NCI-H345 treated with DMSO at 0.1 percent for 48 hours (cell line): ENCODE measurements around the gene CSTPP1.
"Not testable (repeated sequence)": the region's sequence is repeated elsewhere in the genome, so short reads cannot be mapped to it uniquely, and the experiment has no call there.

ENCODE experiments used
- DNase-seq: peaks from one replicate; lab custom pipeline; 2025; ENCODE audit not compliant: unreplicated experiment; lab: John Stamatoyannopoulos, UW

CSTPP1 gene

DNA sequence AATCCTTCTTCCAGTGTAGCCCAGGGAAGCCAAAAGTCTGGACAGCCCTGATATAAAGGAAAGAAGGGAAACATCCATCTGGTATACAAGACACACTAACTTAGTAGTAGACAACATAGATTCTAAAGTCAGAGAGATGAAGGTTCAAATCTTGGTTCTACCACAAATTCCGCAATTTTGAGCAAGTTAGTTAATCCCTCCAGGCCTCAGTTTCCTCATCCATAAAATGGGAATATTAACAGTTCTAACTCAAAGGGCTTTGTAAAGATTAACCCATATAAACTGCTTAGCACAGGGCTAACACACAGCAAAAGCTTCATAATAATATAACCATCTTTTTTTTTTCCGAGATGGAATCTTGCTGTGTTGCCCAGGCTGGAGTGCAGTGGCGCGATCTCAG is 29.0 kb upstream of the CSTPP1 start:
- DNase-seq: no peak

DNA sequence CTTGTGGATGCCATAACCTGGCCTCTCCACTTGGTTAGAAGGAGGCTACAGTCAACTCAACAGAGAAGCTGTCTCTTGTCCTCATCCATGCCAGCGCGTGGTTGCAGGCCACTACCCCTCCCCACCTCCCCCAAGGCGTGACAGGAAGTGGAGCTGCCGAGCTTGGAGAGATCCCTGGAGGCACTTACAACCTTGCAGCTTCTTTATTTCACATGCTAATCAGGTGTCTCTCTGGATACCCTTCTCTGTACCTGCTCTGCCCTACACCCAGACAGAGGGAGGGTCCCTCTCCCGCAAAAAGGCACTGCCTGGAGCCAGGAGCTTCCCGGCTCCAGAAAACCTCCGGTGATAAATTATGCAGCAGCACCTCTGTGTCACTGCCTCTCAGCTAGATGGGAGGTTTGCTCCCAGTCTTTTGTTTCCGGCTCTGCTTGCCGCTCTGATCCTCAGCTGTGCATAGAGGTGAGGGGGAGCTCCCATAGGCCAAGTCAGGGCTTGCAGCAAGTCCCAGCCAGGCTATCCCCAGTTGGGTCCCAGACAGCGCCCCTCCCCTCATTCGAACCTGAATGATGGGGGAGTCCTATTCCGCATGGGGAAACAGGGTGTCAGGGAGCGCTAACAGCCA is 23.9 kb upstream of the CSTPP1 start:
- peak; percentile 75 for DNase-seq

DNA sequence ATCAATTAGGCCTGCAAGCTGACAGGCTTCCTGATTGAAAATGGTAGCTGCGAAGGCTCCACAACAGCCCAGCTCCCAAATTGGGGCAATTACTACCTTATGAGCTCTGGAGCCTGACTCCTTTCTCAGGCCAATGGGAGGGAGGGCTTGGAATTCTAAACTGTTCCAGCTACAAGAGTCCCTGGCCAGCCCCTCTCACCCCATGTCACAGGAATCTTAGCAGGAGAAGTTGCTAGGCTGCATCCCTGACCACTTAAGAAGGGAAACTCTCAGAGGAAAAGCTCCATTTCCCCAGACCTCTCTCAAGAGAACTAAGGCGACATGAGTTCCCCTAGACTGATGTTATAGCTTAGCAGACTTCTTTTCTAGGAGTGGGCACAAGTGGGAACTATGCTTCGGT is 23.1 kb upstream of the CSTPP1 start:
- no peak for DNase-seq

DNA sequence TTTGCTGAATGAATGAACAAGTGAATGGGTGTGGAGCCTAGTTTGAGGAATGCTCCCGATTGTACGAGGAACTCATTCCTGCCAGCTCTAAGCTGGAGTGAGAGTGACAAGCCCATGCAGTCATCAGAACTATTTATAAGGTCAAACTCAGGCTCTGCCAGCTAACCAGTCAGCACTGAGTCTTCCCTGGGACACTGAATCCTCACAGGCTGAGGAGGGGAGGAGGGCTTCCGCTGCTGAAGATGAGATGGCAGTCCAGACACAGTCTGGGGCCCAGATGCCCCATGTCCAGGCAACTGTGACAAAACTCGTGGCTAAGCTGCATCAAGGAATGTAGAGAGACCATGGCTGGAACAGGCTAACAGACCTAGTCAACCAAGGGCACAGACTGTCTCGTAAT is 22.2 kb upstream of the CSTPP1 start:
- no peak for DNase-seq

DNA sequence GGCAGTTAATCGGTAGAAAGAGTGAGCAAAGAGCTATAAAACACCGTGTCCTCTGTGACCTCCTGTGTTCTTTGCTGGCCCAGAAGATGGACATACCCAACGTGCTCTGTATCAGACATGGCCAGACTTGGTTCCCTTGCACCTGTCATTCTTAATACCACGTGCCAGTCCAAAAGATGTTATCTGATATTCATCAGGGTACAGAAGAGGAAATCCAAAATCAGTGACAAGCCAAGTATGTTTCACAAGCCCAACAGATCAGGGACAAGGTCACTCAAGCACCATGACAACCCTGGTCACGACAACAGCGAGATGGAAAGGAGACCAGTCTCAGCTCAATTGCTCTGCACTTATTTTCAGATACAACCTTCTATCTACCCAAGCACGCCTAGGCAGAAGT is 21.7 kb upstream of the CSTPP1 start:
- DNase-seq: no peak

DNA sequence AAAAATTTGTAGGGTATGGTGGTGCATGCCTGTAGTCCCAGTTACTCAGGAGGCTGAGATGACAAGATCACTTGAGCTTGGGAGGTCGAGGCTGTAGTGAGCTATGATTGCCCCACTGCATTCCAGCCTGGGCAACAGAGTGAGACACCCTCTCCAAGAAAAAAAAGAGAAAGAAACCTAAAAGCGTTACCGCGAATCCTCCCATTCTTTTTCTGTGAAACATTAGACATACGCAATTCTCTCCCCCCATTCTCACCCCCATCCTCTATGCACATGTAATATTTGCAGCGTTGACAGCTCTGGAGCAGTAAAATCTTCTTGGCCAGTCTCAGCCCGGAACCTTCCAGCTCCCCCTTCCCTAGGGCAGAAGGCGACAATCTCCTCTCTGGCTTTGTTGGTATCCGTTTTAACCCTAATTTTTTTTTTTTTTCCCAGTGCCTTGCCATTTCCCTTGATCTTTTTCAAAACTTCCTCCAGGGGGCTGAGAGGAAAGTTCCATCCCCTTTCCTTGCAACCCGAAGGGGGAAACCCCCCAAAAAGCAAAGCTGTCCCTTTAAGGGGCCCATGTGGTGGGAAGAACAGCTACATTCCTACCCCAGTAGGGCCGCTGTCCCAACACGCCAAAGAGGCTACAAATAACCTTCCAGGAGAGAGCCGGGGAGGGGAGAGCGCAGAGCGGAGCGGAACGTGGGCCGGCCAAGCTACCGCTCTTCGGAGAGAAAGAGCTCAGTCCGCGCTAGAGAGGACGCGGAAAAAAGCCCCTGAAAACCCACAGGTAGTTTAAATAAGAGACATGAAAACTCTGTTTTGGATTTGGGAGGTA is 20.1 kb upstream of the CSTPP1 start:
- no peak for DNase-seq

DNA sequence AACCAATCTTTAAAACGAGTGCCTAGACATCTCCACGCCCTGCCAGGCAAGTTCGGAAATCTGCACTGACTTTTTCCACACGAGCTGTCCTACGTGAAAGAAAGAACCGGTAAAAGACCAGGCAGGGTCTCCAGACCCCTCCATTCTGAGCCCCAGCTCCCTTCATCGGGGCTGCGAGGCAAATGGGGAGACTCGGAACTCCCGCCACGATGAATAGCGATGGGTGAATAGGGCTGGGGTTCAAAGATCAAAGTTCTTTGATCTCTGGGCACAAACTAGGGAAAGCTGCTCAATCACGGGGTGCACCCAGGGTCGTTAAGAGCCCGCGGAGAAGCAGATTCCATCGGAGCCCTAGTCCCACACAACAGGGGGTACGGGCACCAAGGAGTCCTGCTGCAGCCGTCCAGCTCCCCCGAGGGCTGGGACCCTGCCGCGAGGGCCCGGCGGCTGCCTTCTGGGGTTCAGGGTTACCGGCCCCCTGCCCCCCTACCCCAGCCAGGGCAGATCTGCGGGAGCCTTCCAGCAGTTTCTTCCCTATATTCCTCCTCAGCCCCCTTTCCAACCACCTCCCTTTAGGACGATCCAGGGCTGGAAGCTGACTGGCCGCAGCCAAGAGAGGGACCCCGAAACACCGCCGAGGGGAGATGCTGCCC is 19.3 kb upstream of the CSTPP1 start:
- DNase-seq: no peak

DNA sequence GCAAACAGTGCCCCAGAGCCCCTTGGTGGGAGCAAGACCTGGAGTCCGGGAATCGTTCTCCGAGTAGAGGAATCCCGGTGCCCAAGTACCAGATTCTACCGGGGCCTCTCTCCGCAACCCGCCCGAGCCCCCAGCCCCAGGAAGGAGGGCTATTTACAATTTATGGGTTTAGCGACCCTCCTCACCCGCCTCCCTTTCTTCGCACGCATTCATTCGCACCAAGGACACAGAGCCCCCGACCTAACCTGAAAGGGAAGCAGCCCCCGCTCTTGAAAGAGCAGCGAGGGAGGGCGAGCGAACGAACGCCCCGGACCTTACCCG is 18.8 kb upstream of the CSTPP1 start:
- DNase-seq: no peak

DNA sequence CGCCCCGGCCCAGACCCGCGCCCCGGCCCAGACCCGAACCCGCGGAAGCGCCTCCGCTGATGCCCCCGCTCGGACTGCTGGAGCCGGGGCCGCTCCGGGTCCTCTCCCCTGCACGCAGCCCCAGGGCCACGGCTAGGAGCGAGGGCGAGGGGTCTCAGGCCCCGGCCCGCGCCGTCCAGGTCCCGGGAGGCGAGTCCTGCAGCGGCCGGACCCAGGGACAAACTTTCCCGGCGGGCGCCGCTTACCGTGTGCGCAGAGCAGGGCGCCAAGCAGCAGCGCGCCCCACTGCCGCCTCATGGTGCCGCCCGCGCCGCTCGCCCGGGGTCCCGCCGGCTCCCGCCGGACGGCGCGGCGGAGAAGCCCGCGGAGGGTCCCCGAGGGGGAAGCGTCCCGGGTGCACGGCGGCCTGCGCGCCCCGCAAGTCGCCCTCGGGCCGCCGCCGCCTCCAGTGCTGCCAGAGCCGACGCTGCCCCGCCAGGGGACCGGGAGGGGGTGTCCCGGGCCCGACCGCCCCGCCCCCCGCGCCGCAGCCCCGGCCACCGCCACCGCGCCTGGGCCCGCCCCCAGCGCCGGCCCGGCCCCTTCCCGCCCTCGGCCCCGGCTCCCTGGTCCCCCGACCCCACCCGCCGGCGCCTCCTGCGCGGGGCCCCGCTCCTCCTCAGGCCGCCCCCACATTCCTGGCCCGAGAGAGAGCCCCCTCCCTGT is 18.3 kb upstream of the CSTPP1 start, which contains the start of gene LRP4:
Gene LRP4 (minus strand): TSS at position 468 of the 705 bp plus-strand sequence. CDS start 171 bp downstream, at position 297.
- DNase-seq: no peak

DNA sequence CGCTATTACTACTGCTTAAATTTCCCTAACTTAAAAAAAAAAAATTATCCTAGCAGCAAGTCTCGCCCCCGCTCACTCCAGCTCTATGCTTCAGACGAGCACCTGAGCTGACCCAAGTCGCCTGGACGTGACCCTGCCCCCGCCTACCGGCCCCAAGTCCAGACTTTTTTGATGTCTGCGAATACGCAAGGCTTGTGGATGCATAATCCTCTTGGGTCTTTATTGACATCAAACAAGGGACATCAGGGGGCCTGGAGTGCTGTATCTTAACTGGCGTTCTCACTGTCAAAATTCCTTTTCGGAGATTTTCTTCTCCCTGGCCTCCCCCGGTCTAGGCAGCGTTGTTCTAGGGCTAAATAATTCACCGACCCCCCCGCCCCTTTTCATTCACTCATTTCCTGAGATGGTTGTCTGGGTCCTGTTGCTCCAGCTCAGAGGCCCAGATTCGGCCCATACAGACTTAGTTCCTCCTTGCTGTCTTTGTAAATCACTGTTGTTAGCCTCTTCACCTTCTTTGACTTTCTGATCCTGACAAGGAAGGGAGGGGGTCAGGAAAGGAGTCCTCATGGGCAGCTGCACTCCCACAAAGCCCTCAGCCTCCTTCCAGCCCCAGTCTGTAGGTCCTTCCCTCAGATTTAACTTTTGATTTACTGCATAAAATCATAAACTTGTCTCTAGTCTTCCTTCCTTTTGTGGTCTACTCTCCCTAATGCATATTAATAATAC is 17.6 kb upstream of the CSTPP1 start:
- DNase-seq: no peak

DNA sequence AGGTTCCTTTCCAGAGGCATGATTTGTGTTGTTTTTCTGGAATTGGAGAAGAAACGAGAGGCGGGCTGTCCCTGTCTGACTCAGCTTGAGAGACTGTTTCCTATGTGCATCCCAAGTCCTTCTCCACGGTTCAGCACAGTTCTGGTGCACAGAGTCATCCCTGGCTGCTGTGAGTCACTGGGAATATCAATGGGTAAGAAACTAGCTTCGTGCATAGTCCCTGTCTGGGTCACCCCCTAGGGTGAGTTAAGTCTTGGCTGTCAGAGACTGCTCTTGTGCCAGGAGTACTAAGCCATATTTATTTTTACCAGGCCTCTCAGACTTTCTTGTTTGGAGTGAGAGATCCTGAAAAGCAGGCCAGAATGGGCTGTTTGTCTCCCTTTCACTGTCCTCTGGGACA is 15.8 kb upstream of the CSTPP1 start:
- no peak for DNase-seq

DNA sequence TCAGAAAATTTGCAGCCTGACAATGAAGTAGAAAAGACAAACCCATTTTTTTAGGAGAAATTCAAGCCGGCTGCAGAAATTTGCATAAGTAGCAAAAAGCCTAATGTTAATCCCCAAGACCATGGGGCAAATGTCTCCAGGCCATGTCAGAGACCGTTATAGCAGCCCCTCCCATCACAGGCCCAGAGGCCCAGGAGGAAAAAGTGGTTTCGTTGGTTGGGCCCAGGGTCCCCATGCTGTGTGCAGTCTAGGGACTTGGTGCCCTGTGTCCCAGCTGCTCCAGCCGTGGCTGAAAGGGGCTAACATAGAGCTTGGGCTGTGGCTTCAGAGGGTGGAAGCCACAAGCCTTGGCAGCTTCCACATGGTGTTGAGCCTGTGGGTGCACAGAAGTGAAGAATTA is 8.6 kb upstream of the CSTPP1 start:
- DNase-seq: not testable (repeated sequence)

DNA sequence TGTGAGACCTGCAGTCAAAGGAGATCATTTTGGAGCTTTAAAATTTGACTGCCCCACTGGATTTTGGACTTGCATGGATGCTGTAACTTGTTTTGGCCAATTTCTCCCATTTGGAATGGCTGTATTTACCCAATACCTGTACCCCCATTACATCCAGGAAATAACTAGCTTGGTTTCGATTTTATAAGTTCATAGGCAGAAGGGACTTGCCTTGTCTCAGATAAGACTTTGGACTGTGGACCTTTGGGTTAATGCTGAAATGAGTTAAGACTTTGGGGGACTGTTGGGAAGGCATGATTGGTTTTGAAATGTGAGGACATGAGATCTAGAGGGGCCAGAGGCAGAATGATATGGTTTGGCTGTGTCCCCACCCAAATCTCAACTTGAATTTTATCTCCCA is 7.9 kb upstream of the CSTPP1 start:
- not testable (repeated sequence) for DNase-seq

DNA sequence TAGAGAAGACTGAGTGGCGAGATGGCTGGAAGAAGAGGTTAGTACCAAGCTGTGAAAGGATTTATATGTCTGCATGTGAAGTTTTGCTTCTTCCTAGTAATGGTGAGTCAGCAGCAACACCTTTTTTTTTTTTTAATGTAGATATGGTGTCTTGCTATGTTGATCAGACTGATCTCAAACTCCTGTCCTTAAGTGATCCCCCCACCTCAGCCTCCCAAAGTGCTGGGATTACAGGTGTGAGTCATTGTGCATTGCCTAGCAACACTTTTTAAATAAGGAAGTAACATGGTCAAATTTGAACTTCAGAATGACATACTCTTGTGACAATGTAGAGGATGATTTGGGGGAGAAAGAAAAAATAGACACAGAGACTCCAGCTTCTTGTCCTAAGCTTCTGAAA is 6.5 kb upstream of the CSTPP1 start:
- DNase-seq: no peak

DNA sequence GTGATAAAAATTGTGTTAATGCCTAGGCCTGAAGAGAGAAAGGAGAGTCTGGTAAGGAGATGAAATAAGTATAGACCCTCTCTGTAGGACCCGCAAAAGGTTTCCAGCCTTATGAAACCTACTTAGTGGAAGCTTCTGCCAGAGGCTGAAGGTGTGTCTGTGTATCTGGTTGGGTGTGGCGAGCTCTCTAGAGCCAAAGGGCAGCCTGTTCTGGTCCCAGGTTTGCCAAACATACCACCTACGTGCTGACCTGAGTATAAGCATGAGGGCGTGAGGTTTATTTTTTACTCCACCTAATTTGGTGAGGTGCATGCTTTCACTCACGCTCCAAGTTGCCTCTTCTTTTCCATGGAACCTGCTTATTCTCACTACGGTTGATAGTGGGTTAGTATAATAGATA is 5.6 kb downstream of the CSTPP1 start:
- DNase-seq: no peak

DNA sequence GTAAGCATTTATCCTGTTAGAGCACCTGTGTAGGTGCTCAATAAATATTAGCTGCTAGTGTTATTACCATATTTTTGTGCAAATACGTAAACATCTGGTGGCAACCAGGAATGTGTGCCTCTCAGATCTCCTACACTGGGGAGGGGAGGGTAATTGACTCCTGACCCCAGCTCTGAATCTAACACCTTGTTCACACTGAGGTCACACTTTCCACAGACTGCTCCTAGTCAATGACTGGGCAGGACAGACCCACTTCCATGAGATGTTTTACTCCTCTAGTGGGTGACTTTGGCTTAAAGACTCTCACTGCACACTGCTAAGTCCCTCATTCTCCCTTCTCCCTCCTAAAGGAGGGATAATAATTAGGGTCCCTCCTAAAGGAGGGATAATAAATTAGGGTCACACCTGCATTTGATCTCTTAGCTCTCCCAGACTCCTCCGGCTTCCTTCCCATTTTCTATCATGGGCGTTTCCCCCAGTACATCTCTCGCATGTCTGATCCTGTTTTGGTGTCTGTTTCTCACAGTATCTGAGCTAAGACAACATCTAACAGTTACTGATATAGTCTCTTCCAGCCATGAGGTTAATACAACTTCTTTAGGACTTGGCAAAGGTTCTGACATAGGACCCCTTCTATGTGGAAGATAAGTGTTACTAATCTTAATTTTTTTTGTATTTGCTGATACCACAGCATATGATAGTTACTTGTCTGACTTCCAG is 8.0 kb downstream of the CSTPP1 start:
- no peak for DNase-seq

DNA sequence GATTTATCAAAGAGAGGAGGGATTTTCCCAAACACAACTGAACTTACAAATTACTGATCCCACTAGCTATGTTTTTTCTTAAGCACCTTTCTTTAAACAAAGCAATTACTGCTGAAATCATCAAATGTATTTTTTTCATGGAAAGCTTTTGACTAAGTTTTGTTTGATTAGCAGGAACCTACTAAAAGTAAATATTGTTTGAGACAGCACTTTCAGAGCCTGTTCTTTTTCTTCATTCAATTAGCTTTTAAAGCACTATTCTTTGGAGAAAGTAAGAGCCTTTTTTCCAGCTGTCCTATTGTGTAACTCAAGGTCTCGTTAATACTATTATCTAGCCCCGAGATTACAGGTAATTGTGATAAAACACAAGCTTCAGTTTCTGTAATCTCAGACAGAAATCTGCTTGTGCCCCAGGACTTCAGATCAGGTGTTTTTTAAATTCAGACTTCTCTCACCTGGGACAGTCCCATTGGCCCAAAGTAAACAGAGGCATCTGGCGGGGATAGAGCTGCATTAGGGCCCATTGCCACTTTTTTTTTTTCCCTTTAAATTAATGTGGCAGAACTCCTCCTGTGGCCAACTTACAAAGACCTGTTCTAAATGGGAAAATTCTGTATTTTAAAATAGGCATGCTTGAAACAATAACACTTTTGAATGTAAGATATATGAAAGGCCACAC is 11.0 kb downstream of the CSTPP1 start:
- DNase-seq: no peak

DNA sequence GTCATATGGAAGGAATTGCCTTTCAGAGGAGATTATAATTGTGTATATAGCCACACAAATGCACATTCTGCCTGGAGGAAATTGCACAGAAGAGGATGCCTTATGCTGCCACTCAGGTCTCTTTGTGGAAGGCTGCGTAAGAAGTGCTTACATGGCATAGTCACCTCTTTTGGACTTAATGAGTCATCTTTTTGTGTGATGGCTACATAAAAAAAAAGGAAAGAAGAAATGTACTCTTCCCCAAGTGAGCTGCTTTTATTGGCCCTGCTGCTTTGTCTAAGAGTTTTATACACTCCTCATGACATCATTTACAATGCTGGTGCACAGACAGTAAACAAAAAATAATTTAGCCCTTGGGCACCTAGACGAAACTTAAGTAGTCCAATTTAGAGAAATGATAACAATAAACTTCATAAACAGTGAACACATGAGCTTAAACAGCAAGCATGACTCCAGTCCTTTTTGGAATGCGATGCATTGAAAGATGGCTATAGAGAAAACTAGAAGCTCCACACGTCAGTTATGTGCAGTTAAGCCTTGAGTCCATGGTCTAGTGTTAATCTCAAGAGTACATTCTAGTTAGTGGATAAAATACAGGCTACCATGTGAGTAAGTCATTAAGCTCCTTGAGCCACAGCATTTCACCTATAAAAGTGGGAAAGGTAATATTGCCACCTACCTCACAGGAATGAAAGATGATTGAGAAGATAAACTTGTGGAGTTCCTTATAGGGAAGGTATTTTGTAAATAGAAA is 12.0 kb downstream of the CSTPP1 start:
- DNase-seq: no peak

DNA sequence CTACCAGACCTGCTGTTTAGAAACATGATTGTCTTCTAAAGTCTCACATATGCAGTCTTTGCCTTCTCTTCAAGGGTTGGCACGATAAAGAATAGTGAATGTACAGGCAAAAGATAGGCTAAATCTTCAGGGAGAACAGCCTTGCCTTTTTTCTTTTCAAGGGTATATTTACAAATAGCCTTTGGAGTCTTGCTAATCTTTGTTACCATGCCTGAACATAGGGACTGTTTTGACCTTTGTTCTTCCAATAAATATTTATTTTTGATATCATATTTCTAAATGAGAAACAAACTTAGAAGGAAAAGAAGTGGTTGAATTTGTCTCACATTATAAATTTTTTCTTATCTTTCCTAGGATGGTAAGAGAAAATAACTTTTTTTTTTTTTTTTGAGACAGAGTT is 12.7 kb downstream of the CSTPP1 start:
- DNase-seq: no peak
